Measurements from ENCODE around the gene PARD3B. TPM values are rescaled to one million over a fixed set of nuclear protein-coding genes. Genes with fewer than 3 reads are reported as not detected.

Gene PARD3B
- total RNA-seq, 1 donor from 2014 or later, result 16.4 TPM

- DNase-seq (ENCODE audit: low read depth), result no peak
Measured at GRCh38 chr2:205128726-205129125, 583.5 kb downstream of the PARD3B start.

GRCh38 chr2:205129531-205129930 lies 584.3 kb downstream of the PARD3B start:
- no peak for DNase-seq (ENCODE audit: low read depth)

GRCh38 chr2:205130111-205130829 lies 585.0 kb downstream of the PARD3B start:
- peak; percentile 27 for DNase-seq (ENCODE audit: low read depth)

- DNase-seq (ENCODE audit: low read depth), result no peak
Measured at GRCh38 chr2:205133544-205133943, 588.3 kb downstream of the PARD3B start.

- DNase-seq (ENCODE audit: low read depth), result no peak
Measured at GRCh38 chr2:205138735-205139134, 593.5 kb downstream of the PARD3B start.

- DNase-seq (ENCODE audit: low read depth), result peak; percentile 26
Measured at GRCh38 chr2:205139822-205140463, 594.7 kb downstream of the PARD3B start.

- DNase-seq (ENCODE audit: low read depth), result no peak
Measured at GRCh38 chr2:205141381-205141780, 596.1 kb downstream of the PARD3B start.

GRCh38 chr2:205145888-205146287 lies 600.6 kb downstream of the PARD3B start:
- no peak for DNase-seq (ENCODE audit: low read depth)

- DNase-seq (ENCODE audit: low read depth), result peak; percentile 28
Measured at GRCh38 chr2:205148755-205149154, 603.5 kb downstream of the PARD3B start.

GRCh38 chr2:205156457-205156856 lies 611.2 kb downstream of the PARD3B start:
- no peak for DNase-seq (ENCODE audit: low read depth)

- no peak for DNase-seq (ENCODE audit: low read depth)
Measured at GRCh38 chr2:205158404-205158803, 613.1 kb downstream of the PARD3B start.

- DNase-seq (ENCODE audit: low read depth), result peak; percentile 52
Measured at GRCh38 chr2:205161156-205161839, 616.0 kb downstream of the PARD3B start.

- DNase-seq (ENCODE audit: low read depth), result no peak
Measured at GRCh38 chr2:205166745-205167144, 621.5 kb downstream of the PARD3B start.

- no peak for DNase-seq (ENCODE audit: low read depth)
Measured at GRCh38 chr2:205169012-205169411, 623.7 kb downstream of the PARD3B start.

GRCh38 chr2:205169464-205169863 lies 624.2 kb downstream of the PARD3B start:
- DNase-seq (ENCODE audit: low read depth), result no peak

GRCh38 chr2:205170399-205170798 lies 625.1 kb downstream of the PARD3B start:
- DNase-seq (ENCODE audit: low read depth), result no peak

- no peak for DNase-seq (ENCODE audit: low read depth)
Measured at GRCh38 chr2:205171261-205171940, 626.1 kb downstream of the PARD3B start.

- DNase-seq (ENCODE audit: low read depth), result no peak
Measured at GRCh38 chr2:205175831-205176230, 630.6 kb downstream of the PARD3B start.

GRCh38 chr2:205176546-205176945 lies 631.3 kb downstream of the PARD3B start:
- DNase-seq (ENCODE audit: low read depth), result no peak

GRCh38 chr2:205177546-205177945 lies 632.3 kb downstream of the PARD3B start:
- DNase-seq (ENCODE audit: low read depth), result no peak

- no peak for DNase-seq (ENCODE audit: low read depth)
Measured at GRCh38 chr2:205180730-205181129, 635.5 kb downstream of the PARD3B start.

- no peak for DNase-seq (ENCODE audit: low read depth)
Measured at GRCh38 chr2:205187731-205188130, 642.5 kb downstream of the PARD3B start.
